Activated T-helper 9 cell treated with anti-CD3 and anti-CD28 coated beads, Interleukin-2, amount 50 U/mL, for 16 hours (primary cell): ENCODE results near the gene MAL.
"Not testable (repeated sequence)": the region's sequence is repeated elsewhere in the genome, so short reads cannot be mapped to it uniquely, and the experiment has no call there.

Experiments used
- DNase-seq: peaks from one replicate; pipeline ENCODE4 v3.0.0-alpha.2; 2020; ENCODE audit warnings: low read depth

The MAL gene

GRCh38 chr2:95098273-95098672 lies 72.8 kb downstream of the MAL start:
- DNase-seq = not testable (repeated sequence)

DNA sequence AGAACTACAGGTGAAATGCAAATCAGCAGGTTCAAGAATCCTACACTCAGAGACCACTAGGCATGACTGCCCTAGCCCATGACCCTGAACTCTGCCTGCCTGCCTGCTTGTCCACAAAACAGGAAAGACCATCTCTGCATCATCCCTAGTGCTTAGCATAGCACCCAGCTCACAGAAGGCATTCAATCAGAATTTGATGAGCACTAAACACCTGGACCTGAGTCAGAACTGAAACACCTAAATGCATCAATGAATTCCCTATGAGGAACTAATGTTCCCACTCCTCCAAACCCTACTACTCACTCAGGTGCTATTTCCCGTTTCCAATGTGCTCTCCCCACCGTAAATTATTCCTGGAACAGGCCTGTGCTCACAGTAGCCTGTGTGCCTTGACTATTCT lies 74.4 kb downstream of the MAL start:
- DNase-seq = no peak
